ENCODE measurements around the gene SEMA3C.

Gene SEMA3C

DNA sequence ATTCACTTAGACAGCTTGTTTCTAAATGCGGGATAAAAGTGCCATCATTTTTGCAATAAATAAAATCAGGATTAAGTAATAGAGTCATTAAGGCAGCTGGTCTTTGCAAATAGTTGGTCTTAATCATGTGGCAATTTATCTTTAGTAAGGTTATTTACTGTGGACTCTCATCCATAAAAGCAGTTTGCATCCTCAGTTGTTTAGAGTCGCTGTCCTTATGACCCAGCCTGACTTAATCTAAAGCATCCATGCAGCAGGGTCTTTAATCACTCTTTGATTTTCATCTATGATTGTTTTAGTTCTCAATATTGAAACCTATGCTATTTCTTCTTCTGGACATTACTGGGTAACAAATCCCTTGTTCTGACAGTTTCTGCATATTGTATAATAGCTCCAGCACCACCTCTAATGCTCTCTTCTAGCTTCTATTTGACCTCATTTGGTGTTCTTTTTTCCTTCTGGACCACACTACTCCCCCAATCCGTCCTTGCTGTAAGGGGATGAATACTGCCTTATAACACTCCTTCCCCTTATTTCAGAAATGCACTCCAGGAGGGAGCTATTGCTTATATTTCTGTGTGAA is 185.4 kb downstream of the SEMA3C start:
- Histone ChIP-seq H3K9me2 (replicated peaks; ENCODE audit: control insufficient read depth, low read length) (no peaks in the 10 kb centered on the region), H3K27me3 (ENCODE audit: control insufficient read depth, low read length) (no peaks in the 10 kb centered on the region), H3K4me1 (ENCODE audit: control insufficient read depth, low read length) (no peaks in the 10 kb centered on the region), H3K4me3 (ENCODE audit: low read length) (no peak overlapping the region), H3K9me3 (ENCODE audit: control insufficient read depth, insufficient read depth, low read length) (no peaks in the 10 kb centered on the region), H3F3A (ENCODE audit: control insufficient read depth, insufficient read depth) (no peaks in the 10 kb centered on the region), H3K4me2 (ENCODE audit: low read length) (no peak overlapping the region), H3K27ac (ENCODE audit: low read depth, low read length) (no peak overlapping the region), H3K36me3 (ENCODE audit: control insufficient read depth, low read length) (no peaks in the 10 kb centered on the region), H4K20me1 (ENCODE audit: control insufficient read depth, insufficient read depth, low read depth, low read length) (no peaks in the 10 kb centered on the region), H3K79me2 (ENCODE audit: control insufficient read depth, low read length) (no peaks in the 10 kb centered on the region)
- TF ChIP-seq, protein P1, sequence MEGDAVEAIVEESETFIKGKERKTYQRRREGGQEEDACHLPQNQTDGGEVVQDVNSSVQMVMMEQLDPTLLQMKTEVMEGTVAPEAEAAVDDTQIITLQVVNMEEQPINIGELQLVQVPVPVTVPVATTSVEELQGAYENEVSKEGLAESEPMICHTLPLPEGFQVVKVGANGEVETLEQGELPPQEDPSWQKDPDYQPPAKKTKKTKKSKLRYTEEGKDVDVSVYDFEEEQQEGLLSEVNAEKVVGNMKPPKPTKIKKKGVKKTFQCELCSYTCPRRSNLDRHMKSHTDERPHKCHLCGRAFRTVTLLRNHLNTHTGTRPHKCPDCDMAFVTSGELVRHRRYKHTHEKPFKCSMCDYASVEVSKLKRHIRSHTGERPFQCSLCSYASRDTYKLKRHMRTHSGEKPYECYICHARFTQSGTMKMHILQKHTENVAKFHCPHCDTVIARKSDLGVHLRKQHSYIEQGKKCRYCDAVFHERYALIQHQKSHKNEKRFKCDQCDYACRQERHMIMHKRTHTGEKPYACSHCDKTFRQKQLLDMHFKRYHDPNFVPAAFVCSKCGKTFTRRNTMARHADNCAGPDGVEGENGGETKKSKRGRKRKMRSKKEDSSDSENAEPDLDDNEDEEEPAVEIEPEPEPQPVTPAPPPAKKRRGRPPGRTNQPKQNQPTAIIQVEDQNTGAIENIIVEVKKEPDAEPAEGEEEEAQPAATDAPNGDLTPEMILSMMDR (IDR thresholded peaks at IDR 0.05; ENCODE audit: low read depth, low read length, poor library complexity, severe bottlenecking): no peak
- no peak for TF ChIP-seq EZH2phosphoT487 (IDR thresholded peaks at IDR 0.05; ENCODE audit: borderline replicate concordance, low read length)

DNA sequence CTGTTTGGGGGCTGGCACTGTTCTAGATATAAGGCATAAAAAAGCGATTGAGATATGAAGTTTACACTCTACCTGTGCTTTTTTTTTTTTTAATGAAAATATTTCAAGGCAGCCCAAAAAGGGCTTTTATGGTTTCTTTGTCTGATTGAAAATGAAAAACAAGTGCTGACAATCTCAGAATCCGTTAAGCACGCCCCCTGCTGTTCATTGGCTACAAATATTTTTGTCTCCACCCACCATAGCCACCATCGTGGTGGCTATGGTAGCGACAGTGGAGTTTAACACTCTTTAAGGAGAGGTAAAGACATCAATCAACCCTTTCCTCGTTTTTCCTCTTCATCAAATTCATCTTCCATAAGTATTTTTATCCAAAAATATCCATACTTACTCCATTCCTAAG is 186.2 kb downstream of the SEMA3C start:
- Histone ChIP-seq H3K27me3 (ENCODE audit: control insufficient read depth, low read length) (no peaks in the 10 kb centered on the region), H3K27ac (ENCODE audit: low read depth, low read length) (no peak overlapping the region), H3K9me3 (ENCODE audit: control insufficient read depth, insufficient read depth, low read length) (no peaks in the 10 kb centered on the region), H3K4me2 (ENCODE audit: low read length) (no peak overlapping the region), H3K4me1 (ENCODE audit: control insufficient read depth, low read length) (no peaks in the 10 kb centered on the region), H3K79me2 (ENCODE audit: control insufficient read depth, low read length) (no peaks in the 10 kb centered on the region), H4K20me1 (ENCODE audit: control insufficient read depth, insufficient read depth, low read depth, low read length) (no peaks in the 10 kb centered on the region), H3K36me3 (ENCODE audit: control insufficient read depth, low read length) (no peaks in the 10 kb centered on the region), H3K9me2 (replicated peaks; ENCODE audit: control insufficient read depth, low read length) (no peaks in the 10 kb centered on the region), H3F3A (ENCODE audit: control insufficient read depth, insufficient read depth) (no peaks in the 10 kb centered on the region), H3K4me3 (ENCODE audit: low read length) (no peak overlapping the region)
- TF ChIP-seq, protein P1 (IDR thresholded peaks at IDR 0.05; ENCODE audit: low read depth, low read length, poor library complexity, severe bottlenecking): peak; percentile 66
- no peak for TF ChIP-seq EZH2phosphoT487 (IDR thresholded peaks at IDR 0.05; ENCODE audit: borderline replicate concordance, low read length)

DNA sequence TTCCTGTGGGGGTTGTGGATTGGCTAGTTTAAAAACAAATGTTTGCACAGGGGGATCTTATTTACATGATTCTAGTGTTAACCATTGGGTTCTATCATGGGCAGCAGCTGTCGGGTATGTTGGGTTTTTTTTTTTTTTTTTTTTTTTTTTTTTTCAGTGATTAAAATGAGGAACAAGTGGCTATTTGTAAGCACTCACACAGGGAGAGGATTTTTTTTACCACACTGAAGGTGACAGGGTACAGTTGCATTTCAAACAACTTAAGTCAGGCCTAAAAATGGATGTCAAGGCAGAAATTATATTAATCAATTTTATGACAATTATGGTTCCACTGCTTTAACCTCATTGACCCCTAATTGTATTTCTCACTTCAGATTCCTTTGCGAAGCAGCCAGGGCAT is 187.6 kb downstream of the SEMA3C start:
- TF ChIP-seq, protein P1 (IDR thresholded peaks at IDR 0.05; ENCODE audit: low read depth, low read length, poor library complexity, severe bottlenecking): no peak
- TF ChIP-seq EZH2phosphoT487 (IDR thresholded peaks at IDR 0.05; ENCODE audit: borderline replicate concordance, low read length): no peak

More for the DNA sequence above, 187.6 kb downstream of the SEMA3C start:
- Histone ChIP-seq H3K27me3 (ENCODE audit: control insufficient read depth, low read length) (no peaks in the 10 kb centered on the region), H3K27ac (ENCODE audit: low read depth, low read length) (no peak overlapping the region), H4K20me1 (ENCODE audit: control insufficient read depth, insufficient read depth, low read depth, low read length) (no peaks in the 10 kb centered on the region), H3K79me2 (ENCODE audit: control insufficient read depth, low read length) (no peaks in the 10 kb centered on the region), H3K36me3 (ENCODE audit: control insufficient read depth, low read length) (no peaks in the 10 kb centered on the region), H3K4me1 (ENCODE audit: control insufficient read depth, low read length) (no peaks in the 10 kb centered on the region), H3K9me3 (ENCODE audit: control insufficient read depth, insufficient read depth, low read length) (no peaks in the 10 kb centered on the region), H3F3A (ENCODE audit: control insufficient read depth, insufficient read depth) (no peaks in the 10 kb centered on the region), H3K4me3 (ENCODE audit: low read length) (no peak overlapping the region), H3K9me2 (replicated peaks; ENCODE audit: control insufficient read depth, low read length) (no peaks in the 10 kb centered on the region), H3K4me2 (ENCODE audit: low read length) (no peak overlapping the region)

Data from DOHH2 (cell line).